CD8-positive, alpha-beta memory T cell (primary cell): ENCODE measurements around the gene CADM2. TPM values are rescaled to one million over a fixed set of nuclear protein-coding genes. Genes with fewer than 3 reads are reported as not detected.

Source experiments
- CTCF ChIA-PET: fragments of 350-600 bp; sonication (Branson Sonifier 250); formaldehyde crosslinking; loops from one replicate; lab custom pipeline; 2021; ENCODE audit warnings: antibody characterized with exemption; lab: Charles Lee
- POLR2A ChIA-PET: fragments of 350-600 bp; sonication (Branson Sonifier 250); formaldehyde crosslinking; loops from one replicate; lab custom pipeline; 2021; ENCODE audit warnings: antibody characterized with exemption; lab: Charles Lee
- DNase-seq, 5 donors: peaks; one replicate each; pipeline versions ENCODE4 v3.0.0 to v3.0.0-alpha.2; 2020 to 2022; ENCODE audit warnings: mixed read lengths in 1 of 5
- H3K27ac ChIP-seq: one replicate; pipeline ENCODE4 v1.7.0; 2013; ENCODE audit warnings: low read depth, mild to moderate bottlenecking, low read length, moderate library complexity
- H3K27me3 ChIP-seq: 2 replicates; pipeline ENCODE4 v1.7.0; 2013; ENCODE audit warnings: low read length, mild to moderate bottlenecking; ENCODE audit not compliant: insufficient read depth, poor library complexity, severe bottlenecking
- H3K36me3 ChIP-seq: 2 replicates; pipeline ENCODE4 v1.7.0; 2013; ENCODE audit warnings: mild to moderate bottlenecking, low read length, moderate library complexity; ENCODE audit not compliant: insufficient read depth
- H3K4me1 ChIP-seq: 2 replicates; pipeline ENCODE4 v1.7.0; 2013; ENCODE audit warnings: mild to moderate bottlenecking, low read length, moderate library complexity; ENCODE audit not compliant: insufficient read depth
- H3K4me3 ChIP-seq: 2 replicates; pipeline ENCODE4 v1.7.0; 2013; ENCODE audit warnings: mild to moderate bottlenecking, low read length
- H3K9me3 ChIP-seq: 2 replicates; pipeline ENCODE4 v1.7.0; 2013; ENCODE audit warnings: mild to moderate bottlenecking, low read length
- H3K27ac Mint-ChIP-seq, 8 donors: one replicate each; pipeline ENCODE4 v1.8.0; 2020 to 2021; ENCODE audit warnings: mixed read lengths in 8 of 8, mild to moderate bottlenecking in 6 of 8, inconsistent platforms in 3 of 8, moderate library complexity in 3 of 8
- H3K27me3 Mint-ChIP-seq, 2 donors: one replicate each; pipeline ENCODE4 v1.8.0; 2020 to 2021; ENCODE audit warnings: mixed read lengths in 2 of 2, mild to moderate bottlenecking in 1 of 2, moderate library complexity in 1 of 2
- H3K36me3 Mint-ChIP-seq, 3 donors: one replicate each; pipeline ENCODE4 v1.8.0; 2020 to 2021; ENCODE audit warnings: mixed read lengths in 3 of 3, inconsistent platforms in 1 of 3, mild to moderate bottlenecking in 1 of 3
- H3K4me1 Mint-ChIP-seq, 3 donors: one replicate each; pipeline ENCODE4 v1.8.0; 2020 to 2021; ENCODE audit warnings: mixed read lengths in 3 of 3, inconsistent platforms in 1 of 3, mild to moderate bottlenecking in 1 of 3
- H3K4me3 Mint-ChIP-seq, 7 donors: one replicate each; pipeline ENCODE4 v1.8.0; 2020 to 2021; ENCODE audit warnings: mixed read lengths in 7 of 7, mild to moderate bottlenecking in 6 of 7, moderate library complexity in 4 of 7, inconsistent platforms in 2 of 7
- H3K9me3 Mint-ChIP-seq, 5 donors: one replicate each; pipeline ENCODE4 v1.8.0; 2020 to 2022; ENCODE audit warnings: mixed read lengths in 5 of 5, mild to moderate bottlenecking in 3 of 5, moderate library complexity in 2 of 5, inconsistent platforms in 1 of 5
- polyA plus RNA-seq: library from polyadenylated mRNA; unstranded; fragments of 300-500 nt; fragmentation: Illumina TruSeq; gene quantifications from one replicate; pipeline ENCODE4 v1.2.3, GENCODE V29; 2021
- total RNA-seq, 2 experiments: library from RNA; stranded (reverse); gene quantifications; one replicate each; pipeline ENCODE4 v1.2.3, GENCODE V29; 2021

CADM2 gene
- total and polyA plus RNA-seq, 3 experiments from 2014 or later: 0.22 to 0.27 TPM; not detected in 1

GRCh38 chr3:85005946-85006345, 47.2 kb downstream of the CADM2 start:
- H3K4me3 ChIP-seq: no peak overlapping the region
- H3K36me3 Mint-ChIP-seq: no peaks in the 10 kb centered on the region
- POLR2A ChIA-PET: no interaction called here

GRCh38 chr3:85007195-85008094, 48.7 kb downstream of the CADM2 start:
- no peaks in the 10 kb centered on the region for H3K27me3 ChIP-seq
- no peaks in the 10 kb centered on the region for H3K36me3 ChIP-seq
- Mint-ChIP-seq H3K4me3 (no peak overlapping the region), H3K4me1 (no peaks in the 10 kb centered on the region), H3K27ac (no peak overlapping the region), H3K36me3 (no peaks in the 10 kb centered on the region), H3K27me3 (no peaks in the 10 kb centered on the region), H3K9me3 (peaks cover 0 to 7% (median 5%) of the 10 kb centered on the region in 5 donors)
- no peak overlapping the region for H3K4me3 ChIP-seq
- CTCF ChIA-PET: no interaction called here
- DNase-seq: no peak
- H3K9me3 ChIP-seq: no peaks in the 10 kb centered on the region
- H3K27ac ChIP-seq: no peak overlapping the region
- H3K4me1 ChIP-seq: no peaks in the 10 kb centered on the region
- POLR2A ChIA-PET: no interaction called here

More at GRCh38 chr3:85005946-85006345, 47.2 kb downstream of the CADM2 start:
- H3K4me3 Mint-ChIP-seq: no peak overlapping the region
- Histone ChIP-seq H3K9me3 (no peaks in the 10 kb centered on the region), H3K36me3 (no peaks in the 10 kb centered on the region), H3K27me3 (no peaks in the 10 kb centered on the region), H3K27ac (no peak overlapping the region), H3K4me1 (no peaks in the 10 kb centered on the region)
- H3K9me3 Mint-ChIP-seq: peaks cover 0 to 8% (median 6%) of the 10 kb centered on the region in 5 donors
- no peak overlapping the region for H3K27ac Mint-ChIP-seq
- H3K4me1 Mint-ChIP-seq: no peaks in the 10 kb centered on the region
- no peaks in the 10 kb centered on the region for H3K27me3 Mint-ChIP-seq
- CTCF ChIA-PET: no interaction called here
- DNase-seq: no peak

GRCh38 chr3:85020828-85021227, 62.0 kb downstream of the CADM2 start:
- Mint-ChIP-seq H3K36me3 (no peaks in the 10 kb centered on the region), H3K27me3 (no peaks in the 10 kb centered on the region), H3K27ac (no peak overlapping the region), H3K9me3 (peaks cover 5 to 27% (median 8%) of the 10 kb centered on the region in 5 donors), H3K4me3 (no peak overlapping the region), H3K4me1 (no peaks in the 10 kb centered on the region)
- no peaks in the 10 kb centered on the region for H3K4me1 ChIP-seq
- no peaks in the 10 kb centered on the region for H3K27me3 ChIP-seq
- H3K27ac ChIP-seq: no peak overlapping the region
- no peak overlapping the region for H3K4me3 ChIP-seq
- no peaks in the 10 kb centered on the region for H3K9me3 ChIP-seq
- ChIA-PET POLR2A (no interaction called here), CTCF (no interaction called here)
- no peak for DNase-seq
- H3K36me3 ChIP-seq: no peaks in the 10 kb centered on the region

- CTCF ChIA-PET: no interaction called here
- Histone ChIP-seq H3K4me3 (no peak overlapping the region), H3K9me3 (no peaks in the 10 kb centered on the region), H3K36me3 (no peaks in the 10 kb centered on the region), H3K27me3 (no peaks in the 10 kb centered on the region), H3K4me1 (no peaks in the 10 kb centered on the region), H3K27ac (no peak overlapping the region)
- Mint-ChIP-seq H3K27ac (no peak overlapping the region), H3K9me3 (peaks cover 9 to 18% (median 10%) of the 10 kb centered on the region in 5 donors), H3K27me3 (no peaks in the 10 kb centered on the region), H3K4me3 (no peak overlapping the region), H3K36me3 (no peaks in the 10 kb centered on the region), H3K4me1 (no peaks in the 10 kb centered on the region)
- POLR2A ChIA-PET: no interaction called here
- no peak for DNase-seq
Observed at GRCh38 chr3:85030052-85030451, 71.3 kb downstream of the CADM2 start.

- no peaks in the 10 kb centered on the region for H3K27me3 Mint-ChIP-seq
- Histone ChIP-seq H3K4me1 (no peaks in the 10 kb centered on the region), H3K27ac (no peak overlapping the region), H3K27me3 (no peaks in the 10 kb centered on the region), H3K4me3 (no peak overlapping the region), H3K36me3 (no peaks in the 10 kb centered on the region), H3K9me3 (no peaks in the 10 kb centered on the region)
- ChIA-PET POLR2A (no interaction called here), CTCF (no interaction called here)
- H3K36me3 Mint-ChIP-seq: no peaks in the 10 kb centered on the region
- DNase-seq: no peak
- no peak overlapping the region for H3K4me3 Mint-ChIP-seq
- no peaks in the 10 kb centered on the region for H3K4me1 Mint-ChIP-seq
- peaks cover 6 to 16% (median 11%) of the 10 kb centered on the region in 5 donors for H3K9me3 Mint-ChIP-seq
- H3K27ac Mint-ChIP-seq: no peak overlapping the region
Observed at GRCh38 chr3:85037203-85037602, 78.4 kb downstream of the CADM2 start.

GRCh38 chr3:85041001-85041400, 82.2 kb downstream of the CADM2 start:
- no peaks in the 10 kb centered on the region for H3K27me3 Mint-ChIP-seq
- no peak overlapping the region for H3K27ac ChIP-seq
- H3K36me3 ChIP-seq: no peaks in the 10 kb centered on the region
- peak overlapping the region in 1 of 8 donors; percentile 86 for H3K27ac Mint-ChIP-seq
- no peak overlapping the region for H3K4me3 ChIP-seq
- H3K36me3 Mint-ChIP-seq: no peaks in the 10 kb centered on the region
- no peaks in the 10 kb centered on the region for H3K4me1 Mint-ChIP-seq
- no peaks in the 10 kb centered on the region for H3K27me3 ChIP-seq
- CTCF ChIA-PET: no interaction called here
- peaks cover 2 to 19% (median 6%) of the 10 kb centered on the region in 5 donors for H3K9me3 Mint-ChIP-seq
- POLR2A ChIA-PET: no interaction called here
- no peaks in the 10 kb centered on the region for H3K9me3 ChIP-seq
- no peaks in the 10 kb centered on the region for H3K4me1 ChIP-seq
- no peak overlapping the region for H3K4me3 Mint-ChIP-seq
- no peak for DNase-seq

GRCh38 chr3:85041562-85042055, 82.8 kb downstream of the CADM2 start:
- CTCF ChIA-PET: no interaction called here
- no peaks in the 10 kb centered on the region for H3K9me3 ChIP-seq
- H3K27ac Mint-ChIP-seq: no peak overlapping the region

GRCh38 chr3:85050821-85051220, 92.0 kb downstream of the CADM2 start:
- H3K27me3 Mint-ChIP-seq: no peaks in the 10 kb centered on the region
- no peaks in the 10 kb centered on the region for H3K36me3 Mint-ChIP-seq
- POLR2A ChIA-PET: no interaction called here
- no peak overlapping the region for H3K4me3 Mint-ChIP-seq
- Histone ChIP-seq H3K27me3 (no peaks in the 10 kb centered on the region), H3K9me3 (no peaks in the 10 kb centered on the region), H3K4me1 (no peaks in the 10 kb centered on the region), H3K4me3 (no peak overlapping the region), H3K36me3 (no peaks in the 10 kb centered on the region), H3K27ac (no peak overlapping the region)
- DNase-seq: no peak
- H3K4me1 Mint-ChIP-seq: no peaks in the 10 kb centered on the region
- CTCF ChIA-PET: no interaction called here
- H3K9me3 Mint-ChIP-seq: peaks cover 3 to 16% (median 9%) of the 10 kb centered on the region in 5 donors
- H3K27ac Mint-ChIP-seq: no peak overlapping the region

More at GRCh38 chr3:85041562-85042055, 82.8 kb downstream of the CADM2 start:
- H3K36me3 Mint-ChIP-seq: no peaks in the 10 kb centered on the region
- Histone ChIP-seq H3K27ac (no peak overlapping the region), H3K36me3 (no peaks in the 10 kb centered on the region), H3K4me1 (no peaks in the 10 kb centered on the region), H3K27me3 (no peaks in the 10 kb centered on the region), H3K4me3 (no peak overlapping the region)
- H3K9me3 Mint-ChIP-seq: peaks cover 2 to 19% (median 6%) of the 10 kb centered on the region in 5 donors
- no peaks in the 10 kb centered on the region for H3K27me3 Mint-ChIP-seq
- no peak overlapping the region for H3K4me3 Mint-ChIP-seq
- H3K4me1 Mint-ChIP-seq: no peaks in the 10 kb centered on the region
- POLR2A ChIA-PET: no interaction called here
- DNase-seq: no peak
